ENCODE measurements around the gene ADRA2B. TPM values are rescaled to one million over a fixed set of nuclear protein-coding genes. Genes with fewer than 3 reads are reported as not detected.

ADRA2B gene
- total RNA-seq: under 0.01 TPM in 1 of 2 replicates, not detected in the other

DNA sequence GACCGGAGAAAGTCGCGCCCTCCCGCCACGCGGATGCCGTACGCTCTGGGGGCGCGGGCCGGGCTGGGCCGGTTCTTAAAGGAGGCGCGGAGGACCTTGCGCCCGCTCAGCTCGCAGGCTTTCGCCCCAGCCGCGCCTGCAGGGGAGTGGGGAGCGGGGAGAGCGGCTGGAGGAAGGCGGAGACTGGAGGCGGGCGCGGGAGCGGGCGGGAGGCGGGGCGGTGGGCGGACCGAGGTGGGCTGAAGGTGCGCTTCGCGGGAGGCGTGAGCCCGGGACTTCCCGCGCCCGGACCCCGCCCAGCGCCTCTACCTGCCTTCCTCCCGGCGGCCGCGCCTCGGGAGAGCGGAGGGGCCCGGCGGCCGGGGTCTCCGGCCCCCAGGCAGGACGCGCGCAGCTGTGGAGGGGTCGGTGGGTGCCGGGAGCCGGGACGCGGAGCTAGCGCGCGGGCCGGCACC lies at the start of gene ADRA2B:
TSS of gene ADRA2B (minus strand) at position 148 of the 455 bp plus-strand sequence. CDS start 422 bp downstream, outside the sequence.
- H3K9me3 ChIP-seq (ENCODE audit: low read depth, low read length): no peaks in the 10 kb centered on the region
- TF ChIP-seq, protein P1, sequence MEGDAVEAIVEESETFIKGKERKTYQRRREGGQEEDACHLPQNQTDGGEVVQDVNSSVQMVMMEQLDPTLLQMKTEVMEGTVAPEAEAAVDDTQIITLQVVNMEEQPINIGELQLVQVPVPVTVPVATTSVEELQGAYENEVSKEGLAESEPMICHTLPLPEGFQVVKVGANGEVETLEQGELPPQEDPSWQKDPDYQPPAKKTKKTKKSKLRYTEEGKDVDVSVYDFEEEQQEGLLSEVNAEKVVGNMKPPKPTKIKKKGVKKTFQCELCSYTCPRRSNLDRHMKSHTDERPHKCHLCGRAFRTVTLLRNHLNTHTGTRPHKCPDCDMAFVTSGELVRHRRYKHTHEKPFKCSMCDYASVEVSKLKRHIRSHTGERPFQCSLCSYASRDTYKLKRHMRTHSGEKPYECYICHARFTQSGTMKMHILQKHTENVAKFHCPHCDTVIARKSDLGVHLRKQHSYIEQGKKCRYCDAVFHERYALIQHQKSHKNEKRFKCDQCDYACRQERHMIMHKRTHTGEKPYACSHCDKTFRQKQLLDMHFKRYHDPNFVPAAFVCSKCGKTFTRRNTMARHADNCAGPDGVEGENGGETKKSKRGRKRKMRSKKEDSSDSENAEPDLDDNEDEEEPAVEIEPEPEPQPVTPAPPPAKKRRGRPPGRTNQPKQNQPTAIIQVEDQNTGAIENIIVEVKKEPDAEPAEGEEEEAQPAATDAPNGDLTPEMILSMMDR (IDR thresholded peaks at IDR 0.05; ENCODE audit: extremely low read depth, low read depth, low read length): no peak
- no peaks in the 10 kb centered on the region for H3K36me3 ChIP-seq (ENCODE audit: insufficient read depth, low read length)
- DNase-seq (ENCODE audit: insufficient read length, low spot score, missing footprints): peak; percentile 86
- H4K20me1 ChIP-seq (ENCODE audit: insufficient read depth, low read length): no peaks in the 10 kb centered on the region
- H2AFZ ChIP-seq (ENCODE audit: low read length): no peak within 1 kb of the TSS
- no peaks in the 10 kb centered on the region for H3K4me1 ChIP-seq (ENCODE audit: insufficient read depth, low read length)
- H3K27me3 ChIP-seq (ENCODE audit: insufficient read depth, low read length): peaks cover 61% of the 10 kb centered on the region
- H3K27ac ChIP-seq (ENCODE audit: low read depth, low read length): no peak within 1 kb of the TSS
- no peaks in the 10 kb centered on the region for H3K79me2 ChIP-seq (ENCODE audit: insufficient read depth, low read length)
- peak within 1 kb of the TSS; percentile 28 for H3K4me3 ChIP-seq (ENCODE audit: insufficient read depth, low read length)
- peak within 1 kb of the TSS; percentile 57 for H3K4me2 ChIP-seq (ENCODE audit: insufficient read depth, low read length)

DNA sequence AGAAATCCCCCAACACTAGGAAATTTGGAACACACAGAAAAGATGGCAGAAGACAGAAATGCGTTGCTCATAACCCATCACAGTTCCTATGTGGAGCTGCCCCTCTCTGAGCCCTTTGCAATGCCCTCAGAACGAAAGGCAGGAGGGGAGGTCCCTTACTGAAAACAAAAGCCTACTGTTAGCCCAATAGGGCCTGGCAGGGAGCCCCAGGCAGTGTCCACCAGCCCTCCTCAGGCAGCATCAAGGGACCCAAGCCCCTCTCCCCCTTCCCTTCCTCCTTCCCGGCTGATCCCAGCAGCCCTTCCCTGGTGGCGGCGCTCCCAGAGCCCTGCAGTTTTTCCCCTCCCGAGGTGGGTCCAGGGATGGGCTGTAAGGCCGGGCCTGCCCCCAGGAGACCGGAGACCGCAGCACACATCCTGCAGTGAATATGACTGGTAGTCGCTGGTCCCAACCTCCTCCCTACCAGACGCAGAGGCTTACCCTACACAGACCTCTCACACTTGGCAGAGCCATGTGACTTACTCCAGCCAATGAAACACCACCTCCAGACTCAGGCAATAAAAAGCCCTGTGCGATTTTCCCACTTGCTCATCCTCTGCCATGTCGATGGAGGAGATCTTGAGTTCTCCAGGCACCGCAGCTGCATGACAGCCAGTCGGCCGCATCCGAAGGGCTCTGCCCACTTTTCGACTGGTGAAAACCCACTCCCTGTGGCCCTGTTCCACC lies 48.3 kb upstream of the ADRA2B start:
- H3K4me1 ChIP-seq (ENCODE audit: insufficient read depth, low read length): peaks cover 24% of the 10 kb centered on the region
- no peaks in the 10 kb centered on the region for H3K79me2 ChIP-seq (ENCODE audit: insufficient read depth, low read length)
- no peaks in the 10 kb centered on the region for H3K27me3 ChIP-seq (ENCODE audit: insufficient read depth, low read length)
- H3K9me3 ChIP-seq (ENCODE audit: low read depth, low read length): no peaks in the 10 kb centered on the region
- H2AFZ ChIP-seq (ENCODE audit: low read length): peak overlapping the region; percentile 55
- no peaks in the 10 kb centered on the region for H3K36me3 ChIP-seq (ENCODE audit: insufficient read depth, low read length)
- H3K4me2 ChIP-seq (ENCODE audit: insufficient read depth, low read length): no peak overlapping the region
- no peaks in the 10 kb centered on the region for H4K20me1 ChIP-seq (ENCODE audit: insufficient read depth, low read length)
- DNase-seq (ENCODE audit: insufficient read length, low spot score, missing footprints): peak; percentile 83
- TF ChIP-seq, protein P1 (IDR thresholded peaks at IDR 0.05; ENCODE audit: extremely low read depth, low read depth, low read length): no peak
- no peak overlapping the region for H3K27ac ChIP-seq (ENCODE audit: low read depth, low read length)
- H3K4me3 ChIP-seq (ENCODE audit: insufficient read depth, low read length): no peak overlapping the region

DNA sequence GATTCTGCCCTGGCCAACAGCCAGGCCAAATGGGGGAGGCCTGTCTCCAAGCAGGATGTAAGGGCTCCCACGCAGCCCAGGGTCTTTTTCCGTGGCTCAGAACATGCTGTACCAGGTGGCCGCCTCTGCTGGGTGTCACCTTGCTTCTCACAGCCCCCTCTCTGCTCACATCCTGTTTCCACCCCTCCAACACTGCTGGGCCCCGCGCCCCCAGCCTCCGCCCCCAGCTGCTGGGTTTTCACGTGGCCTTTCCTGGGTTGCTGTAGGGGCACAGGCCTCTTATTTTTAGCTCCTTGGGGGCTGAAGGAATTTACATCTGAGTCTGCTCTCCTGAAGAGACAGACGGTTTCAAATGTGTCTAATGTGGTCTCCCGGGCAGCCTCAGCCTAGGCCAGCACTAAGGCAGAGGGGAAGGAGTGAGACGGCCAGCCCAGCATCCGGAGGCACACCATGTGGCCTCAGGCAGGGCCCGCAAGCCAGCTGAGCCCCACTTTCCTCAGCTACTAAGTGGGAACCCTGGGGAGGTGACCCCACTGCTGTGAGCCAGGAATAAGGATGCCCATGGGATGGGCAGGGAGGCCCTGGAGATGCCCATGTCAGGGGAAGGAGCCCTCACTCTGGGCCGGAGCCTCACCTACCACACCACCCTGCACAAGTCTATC lies 47.5 kb upstream of the ADRA2B start:
- H3K4me3 ChIP-seq (ENCODE audit: insufficient read depth, low read length): no peak overlapping the region
- H3K27ac ChIP-seq (ENCODE audit: low read depth, low read length): no peak overlapping the region
- no peaks in the 10 kb centered on the region for H3K36me3 ChIP-seq (ENCODE audit: insufficient read depth, low read length)
- no peaks in the 10 kb centered on the region for H3K79me2 ChIP-seq (ENCODE audit: insufficient read depth, low read length)
- peak overlapping the region; percentile 9 for H2AFZ ChIP-seq (ENCODE audit: low read length)
- H3K9me3 ChIP-seq (ENCODE audit: low read depth, low read length): no peaks in the 10 kb centered on the region
- H3K27me3 ChIP-seq (ENCODE audit: insufficient read depth, low read length): no peaks in the 10 kb centered on the region
- no peak overlapping the region for H3K4me2 ChIP-seq (ENCODE audit: insufficient read depth, low read length)
- DNase-seq (ENCODE audit: insufficient read length, low spot score, missing footprints): peak; percentile 51
- H4K20me1 ChIP-seq (ENCODE audit: insufficient read depth, low read length): no peaks in the 10 kb centered on the region
- peaks cover 18% of the 10 kb centered on the region for H3K4me1 ChIP-seq (ENCODE audit: insufficient read depth, low read length)
- TF ChIP-seq, protein P1 (IDR thresholded peaks at IDR 0.05; ENCODE audit: extremely low read depth, low read depth, low read length): no peak

DNA sequence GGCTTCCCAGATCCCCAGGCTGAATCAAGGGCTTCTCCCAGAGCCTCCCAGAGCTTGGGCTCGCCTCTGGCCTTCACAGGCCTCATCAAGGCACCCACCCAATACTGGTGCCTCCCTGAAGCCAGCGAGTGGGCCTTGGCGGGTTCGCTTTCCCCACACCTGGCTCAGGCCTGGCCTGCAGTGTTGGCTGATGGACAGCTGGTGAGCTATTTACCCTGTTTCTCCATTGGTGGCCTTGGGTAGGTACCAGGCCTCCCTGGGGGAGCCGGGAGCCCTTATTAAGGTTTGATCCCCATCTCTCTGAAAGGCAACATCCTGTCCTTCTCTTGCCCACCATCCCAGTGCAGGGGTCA lies 47.0 kb upstream of the ADRA2B start:
- H3K4me1 ChIP-seq (ENCODE audit: insufficient read depth, low read length): peaks cover 13% of the 10 kb centered on the region
- no peaks in the 10 kb centered on the region for H3K36me3 ChIP-seq (ENCODE audit: insufficient read depth, low read length)
- no peak overlapping the region for H3K4me3 ChIP-seq (ENCODE audit: insufficient read depth, low read length)
- TF ChIP-seq, protein P1 (IDR thresholded peaks at IDR 0.05; ENCODE audit: extremely low read depth, low read depth, low read length): no peak
- H4K20me1 ChIP-seq (ENCODE audit: insufficient read depth, low read length): no peaks in the 10 kb centered on the region
- no peak overlapping the region for H3K27ac ChIP-seq (ENCODE audit: low read depth, low read length)
- peak; percentile 21 for DNase-seq (ENCODE audit: insufficient read length, low spot score, missing footprints)
- H2AFZ ChIP-seq (ENCODE audit: low read length): no peak overlapping the region
- H3K27me3 ChIP-seq (ENCODE audit: insufficient read depth, low read length): no peaks in the 10 kb centered on the region
- no peaks in the 10 kb centered on the region for H3K9me3 ChIP-seq (ENCODE audit: low read depth, low read length)
- no peak overlapping the region for H3K4me2 ChIP-seq (ENCODE audit: insufficient read depth, low read length)
- no peaks in the 10 kb centered on the region for H3K79me2 ChIP-seq (ENCODE audit: insufficient read depth, low read length)

Measured in osteoblast (primary cell).